MM.1S (cell line): Measurements from ENCODE around the gene SPRED3.

Experiments
- CTCF ChIP-seq: fragments of 300-600 bp; sonication (generic); IDR thresholded peaks from 2 replicates; pipeline ENCODE4 v1.5.1; 2016; ENCODE audit warnings: antibody characterized with exemption, low read length, mixed read lengths
- EZH2 ChIP-seq: fragments of 300-600 bp; sonication (generic); optimal IDR thresholded peaks from 2 replicates; pipeline ENCODE3; 2017; ENCODE audit warnings: low read depth, mild to moderate bottlenecking, antibody characterized with exemption, low read length, mixed read lengths

- no peak for TF ChIP-seq CTCF
- TF ChIP-seq EZH2: no peak
Measured at GRCh38 chr19:38360351-38360750, 28.1 kb upstream of the SPRED3 start.
